GM12878 (cell line): Measurements from ENCODE around the gene EIF4B. TPM values are rescaled to one million over a fixed set of nuclear protein-coding genes. Genes with fewer than 3 reads are reported as not detected.

Experiments used
- ATAC-seq: fragments of 200-7000 bp; cut with Tn5 transposase; 3 replicates; pipeline ENCODE4 v1.9.1; 2020; ENCODE audit warnings: mild to moderate bottlenecking, moderate library complexity
- BruUV-seq: library from RNA; stranded (reverse); fragments of 400-500 nt; replicated peaks from 2 replicates; lab custom pipeline; 2021; lab: Mats Ljungman, UMichigan
- CTCF ChIA-PET: fragments of 300-600 bp; sonication (Branson Sonifier 250); formaldehyde crosslinking; extraction: SDS; loops from one replicate; lab custom pipeline; 2021; ENCODE audit warnings: inconsistent platforms; lab: Yijun Ruan, JAX
- POLR2A ChIA-PET: fragments of 350-600 bp; formaldehyde crosslinking; extraction: SDS; loops from one replicate; lab custom pipeline; 2021; ENCODE audit warnings: inconsistent platforms; lab: Charles Lee
- RAD21 ChIA-PET: fragments of 300-600 bp; sonication (Branson Sonifier 250); formaldehyde crosslinking; loops from one replicate; lab custom pipeline; 2023; ENCODE audit warnings: antibody characterized with exemption; ENCODE audit not compliant: unreplicated experiment; lab: Charles Lee
- SMC1A ChIA-PET: fragments of 300-600 bp; sonication (Branson Sonifier 250); formaldehyde crosslinking; loops from one replicate; lab custom pipeline; 2023; ENCODE audit not compliant: unreplicated experiment, uncharacterized antibody; lab: Charles Lee
- DNase-seq: peaks from one replicate; pipeline ENCODE4 v3.0.0-alpha.2; 2011; ENCODE audit warnings: low read depth, low spot score
- FAIRE-seq: peaks from 3 replicates; lab custom pipeline; 2011; peaks lifted over from hg19 to GRCh38; lab: Jason Lieb, UNC
- H2AFZ ChIP-seq: 2 replicates; pipeline ENCODE4 v1.6.0; 2011; ENCODE audit warnings: low read depth, low read length, control low read depth; ENCODE audit not compliant: control insufficient read depth
- H3K27ac ChIP-seq: 2 replicates; pipeline ENCODE4 v1.5.1; 2011; ENCODE audit warnings: control low read depth; ENCODE audit not compliant: control insufficient read depth, insufficient read depth
- H3K27me3 ChIP-seq, 2 experiments: replicated peaks in 1 of 2; 2 replicates each; pipeline versions ENCODE4 v1.6.0 to v1.6.1; 2011; ENCODE audit warnings: low read length in 1 of 2; ENCODE audit not compliant: control insufficient read depth in 2 of 2, insufficient read depth in 2 of 2
- H3K36me3 ChIP-seq, 2 experiments: 2 replicates each; pipeline ENCODE4 v1.5.1; 2011; ENCODE audit warnings: low read length in 1 of 2; ENCODE audit not compliant: control insufficient read depth in 2 of 2, insufficient read depth in 2 of 2
- H3K4me1 ChIP-seq: 2 replicates; pipeline ENCODE4 v1.6.1; 2011; ENCODE audit warnings: mild to moderate bottlenecking, low read length, moderate library complexity, mixed read lengths; ENCODE audit not compliant: control insufficient read depth, insufficient read depth
- H3K4me2 ChIP-seq: 2 replicates; pipeline ENCODE4 v1.6.0; 2011; ENCODE audit warnings: control low read depth; ENCODE audit not compliant: control insufficient read depth, insufficient read depth
- H3K4me3 ChIP-seq: fragments of 200-600 bp; sonication (generic); 2 replicates; pipeline ENCODE4 v1.5.1; 2016
- H3K79me2 ChIP-seq: 2 replicates; pipeline ENCODE4 v1.6.0; 2011; ENCODE audit warnings: low read length; ENCODE audit not compliant: control insufficient read depth, insufficient read depth
- H3K9ac ChIP-seq: 2 replicates; pipeline ENCODE4 v1.8.0; 2011; ENCODE audit warnings: low read length, control low read depth, mixed read lengths; ENCODE audit not compliant: control insufficient read depth, insufficient read depth
- H3K9me3 ChIP-seq: replicated peaks from 3 replicates; pipeline ENCODE4 v1.5.1; 2011; ENCODE audit warnings: mild to moderate bottlenecking, low read length; ENCODE audit not compliant: control insufficient read depth, insufficient read depth
- H4K20me1 ChIP-seq: 2 replicates; pipeline ENCODE4 v1.6.0; 2011; ENCODE audit not compliant: control insufficient read depth, insufficient read depth
- ATF3 ChIP-seq: IDR thresholded peaks from 2 replicates; pipeline ENCODE4 v1.6.1; 2011; ENCODE audit warnings: low read depth, mild to moderate bottlenecking, low read length, moderate library complexity, borderline replicate concordance; ENCODE audit errors: extremely low read depth
- IKZF1 ChIP-seq: fragments of 450-650 bp; conservative IDR thresholded peaks from 2 replicates; pipeline ENCODE4 v1.6.1; 2017; ENCODE audit warnings: antibody characterized with exemption, mild to moderate bottlenecking
- IRF3 ChIP-seq: fragments of 450-650 bp; IDR thresholded peaks from 2 replicates; pipeline ENCODE4 v1.6.1; 2014; ENCODE audit warnings: mild to moderate bottlenecking
- RCOR1 ChIP-seq: conservative IDR thresholded peaks from 2 replicates; pipeline ENCODE4 v1.6.1; 2012; ENCODE audit warnings: low read depth, low read length, improper control_type of control experiment
- RELA ChIP-seq: fragments of 450-650 bp; IDR thresholded peaks from 2 replicates; pipeline ENCODE4 v1.8.0; 2014; ENCODE audit warnings: borderline replicate concordance; ENCODE audit not compliant: partially characterized antibody
- SIN3A ChIP-seq: IDR thresholded peaks from 2 replicates; pipeline ENCODE4 v1.6.1; 2012; ENCODE audit warnings: low read depth, low read length, improper control_type of control experiment
- WGBS: methylation state at CpG from one replicate; pipeline ENCODE4 v1.1.6; 2016; ENCODE audit warnings: low lambda C conversion rate; ENCODE audit not compliant: insufficient replicate concordance, insufficient coverage; ENCODE audit errors: missing lambda C conversion rate; 5-methylcytosine and 5-hydroxymethylcytosine counted together
- in situ Hi-C: fragments of 300-500 bp; cut with MboI; formaldehyde crosslinking; loops from 9 replicates; pipeline ENCODE4 v1.14.3; 2018; ENCODE audit warnings: mixed read lengths
- intact Hi-C: fragments of 100-400 bp; cut with micrococcal nuclease; formaldehyde crosslinking; loops from one replicate; pipeline ENCODE4 v1.14.2; 2022; ENCODE audit not compliant: unreplicated experiment
- polyA plus RNA-seq, 11 experiments: library from polyadenylated mRNA; depleted of rRNA in 4 of 11; unstranded in 6 of 11; stranded (reverse) in 5 of 11; fragments of >200 nt; fragmentation: Nextera tagmentation in 4 of 11; fragmentation: Illumina TruSeq in 1 of 11; extraction: Ambion mirVana in 4 of 11; extraction: Trizol in 1 of 11; gene quantifications; 1 replicate in 1 of 11; 2 replicates in 10 of 11; pipeline versions ENCODE4 v1.2.1 to v1.2.3, GENCODE V29; 2011 to 2016; ENCODE audit warnings: inconsistent platforms in 2 of 11, missing spikeins in 2 of 11, low read depth in 1 of 11
- total RNA-seq, 4 experiments: library from RNA; depleted of rRNA in 3 of 4; stranded (reverse); fragments of >200 nt in 3 of 4; fragmentation: Illumina TruSeq in 1 of 4; extraction: Trizol in 1 of 4; gene quantifications; 2 replicates each; pipeline versions ENCODE4 v1.2.1 to v1.2.3, GENCODE V29; 2013 to 2021
- TF ChIP-seq, protein P1 (sequence below): fragments of 450-650 bp; IDR thresholded peaks from 2 replicates; pipeline ENCODE4 v1.6.1; 2016; ENCODE audit warnings: mild to moderate bottlenecking

The EIF4B gene
- total and polyA plus RNA-seq, 10 of the 15 experiments (the other 5 are each of a cell fraction or from before 2014, with no cell fraction given), result 123 to 752 (median 431) TPM

- H4K20me1 ChIP-seq, result no peaks in the 10 kb centered on the region; the same call in 1 of the 2 replicates
- H3K4me1 ChIP-seq, result no peaks in the 10 kb centered on the region
- H3K4me3 ChIP-seq, result no peak overlapping the region
- peaks cover 7 to 12% of the 10 kb centered on the region in 2 experiments; a peak in 3 of 4 replicates for H3K36me3 ChIP-seq
- no peaks in the 10 kb centered on the region for H3K27me3 ChIP-seq
- H3K4me2 ChIP-seq, result no peak overlapping the region
- intact Hi-C loops, result loop anchor here (5.0 kb wide), 1 partner anchor 89 kb away; no protein-coding TSS in a partner anchor
- no peak overlapping the region for H2AFZ ChIP-seq
- no peaks in the 10 kb centered on the region for H3K79me2 ChIP-seq
- H3K27ac ChIP-seq, result no peak overlapping the region
- ATAC-seq (no peak), FAIRE-seq (no peak), DNase-seq (no peak)
- SMC1A ChIA-PET, result interaction anchor here (2.6 to 7.8 kb wide), 2 partner anchors 26 to 33 kb away, joined by 13 to 126 read pairs; partner anchors contain the start of gene SOAT2
- BruUV-seq, result no TSS peak
- no peak for TF ChIP-seq ATF3
- no peak for TF ChIP-seq RCOR1
- TF ChIP-seq RELA, result no peak
- TF ChIP-seq SIN3A, result no peak
- no peak for TF ChIP-seq IRF3
- TF ChIP-seq, protein P1, sequence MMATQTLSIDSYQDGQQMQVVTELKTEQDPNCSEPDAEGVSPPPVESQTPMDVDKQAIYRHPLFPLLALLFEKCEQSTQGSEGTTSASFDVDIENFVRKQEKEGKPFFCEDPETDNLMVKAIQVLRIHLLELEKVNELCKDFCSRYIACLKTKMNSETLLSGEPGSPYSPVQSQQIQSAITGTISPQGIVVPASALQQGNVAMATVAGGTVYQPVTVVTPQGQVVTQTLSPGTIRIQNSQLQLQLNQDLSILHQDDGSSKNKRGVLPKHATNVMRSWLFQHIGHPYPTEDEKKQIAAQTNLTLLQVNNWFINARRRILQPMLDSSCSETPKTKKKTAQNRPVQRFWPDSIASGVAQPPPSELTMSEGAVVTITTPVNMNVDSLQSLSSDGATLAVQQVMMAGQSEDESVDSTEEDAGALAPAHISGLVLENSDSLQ, result no peak
- TF ChIP-seq IKZF1, result no peak
- CTCF ChIA-PET, result interaction anchor here (0.8 to 12.1 kb wide), 7 partner anchors 11 to 253 kb away, joined by 3 to 355 read pairs (median 35); partner anchors contain the start of genes AAAS, IGFBP6, SOAT2 and SPRYD3
- RAD21 ChIA-PET, result interaction anchor here (0.9 to 4.5 kb wide), 3 partner anchors 31 to 253 kb away, joined by 4 to 84 read pairs (median 35); partner anchors contain the start of genes AAAS, IGFBP6 and SOAT2
- in situ Hi-C loops, result no loop called here
- 85% methylated on average over 13 of the region's 13 CpGs for WGBS
- H3K9ac ChIP-seq, result no peak overlapping the region
- H3K9me3 ChIP-seq, result no peaks in the 10 kb centered on the region
- POLR2A ChIA-PET, result interaction anchor here (1.4 kb wide), 1 partner anchor 11 kb away, joined by 4 read pairs; the partner anchor contains the start of gene SPRYD3
Observed at GRCh38 chr12:53067993-53068770, 61.9 kb downstream of the EIF4B start.
